GM19238 (cell line): Measurements from ENCODE around the gene SPATA46.

Experiments
- DNase-seq: peaks from one replicate; pipeline ENCODE4 v3.0.0; 2011; ENCODE audit warnings: low spot score; ENCODE audit not compliant: insufficient read length

Gene SPATA46

GRCh38 chr1:162391790-162392563, 15.3 kb upstream of the SPATA46 start:
- DNase-seq: no peak

- no peak for DNase-seq
These were observed 13.9 kb upstream of the SPATA46 start for GRCh38 chr1:162390396-162391185.

- no peak for DNase-seq
These were observed 13.3 kb upstream of the SPATA46 start for GRCh38 chr1:162389971-162390370.

GRCh38 chr1:162389021-162389818, 12.6 kb upstream of the SPATA46 start:
- DNase-seq: no peak

- DNase-seq: no peak
These were observed 12.0 kb upstream of the SPATA46 start for GRCh38 chr1:162388615-162389014.

GRCh38 chr1:162388083-162388594, 11.5 kb upstream of the SPATA46 start:
- DNase-seq: no peak

GRCh38 chr1:162387226-162388082, 10.8 kb upstream of the SPATA46 start:
- no peak for DNase-seq

GRCh38 chr1:162386292-162387225, 9.9 kb upstream of the SPATA46 start:
- DNase-seq: no peak

- no peak for DNase-seq
These were observed 9.0 kb upstream of the SPATA46 start for GRCh38 chr1:162385702-162386101.

- no peak for DNase-seq
These were observed 8.6 kb upstream of the SPATA46 start for GRCh38 chr1:162385280-162385623.

GRCh38 chr1:162384601-162385279, 8.1 kb upstream of the SPATA46 start:
- no peak for DNase-seq

GRCh38 chr1:162384116-162384515, 7.5 kb upstream of the SPATA46 start:
- no peak for DNase-seq

GRCh38 chr1:162383516-162383915, 6.9 kb upstream of the SPATA46 start:
- DNase-seq: no peak

GRCh38 chr1:162383091-162383490, 6.4 kb upstream of the SPATA46 start:
- no peak for DNase-seq

- no peak for DNase-seq
These were observed 5.5 kb upstream of the SPATA46 start for GRCh38 chr1:162381941-162382750.

GRCh38 chr1:162381383-162381782, 4.7 kb upstream of the SPATA46 start, which contains the start of gene C1orf226:
Gene C1orf226 (plus strand): TSS chr1:162381728. CDS start chr1:162381902, 174 bp downstream.
- DNase-seq: no peak

GRCh38 chr1:162380061-162380846, 3.6 kb upstream of the SPATA46 start:
- DNase-seq: no peak
